HCT116 (cell line): Measurements from ENCODE around the gene TIPARP. TPM values are rescaled to one million over a fixed set of nuclear protein-coding genes. Genes with fewer than 3 reads are reported as not detected.
A peak's percentile ranks its signal among the peaks of the same experiment; 100 is the strongest.

ENCODE experiments used
- ATAC-seq: fragments of 200-7000 bp; cut with Tn5 transposase; 2 replicates; pipeline ENCODE4 v1.9.1; 2020; ENCODE audit warnings: mild to moderate bottlenecking, moderate library complexity
- BruUV-seq: library from RNA; stranded (reverse); fragments of 400-500 nt; replicated peaks from 2 replicates; lab custom pipeline; 2021; lab: Mats Ljungman, UMichigan
- CTCF ChIA-PET: fragments of 300-600 bp; sonication (Branson Sonifier 250); formaldehyde crosslinking; loops from one replicate; lab custom pipeline; 2021; ENCODE audit warnings: antibody characterized with exemption; lab: Charles Lee
- POLR2A ChIA-PET: fragments of 300-600, 350-600 bp; sonication (Branson Sonifier 250); formaldehyde crosslinking; loops from one replicate; lab custom pipeline; 2021; ENCODE audit warnings: antibody characterized with exemption; lab: Charles Lee
- RAD21 ChIA-PET, 2 experiments: fragments of 300-600 bp; sonication (Branson Sonifier 250); formaldehyde crosslinking; loops; one replicate each; lab custom pipeline; 2023; ENCODE audit warnings: low total read pairs in 2 of 2; ENCODE audit not compliant: uncharacterized antibody in 2 of 2, unreplicated experiment in 2 of 2, low non-redundant PET in 1 of 2; lab: Charles Lee
- DNase-seq: peaks from one replicate; pipeline ENCODE4 v3.0.0-alpha.2; 2010; ENCODE audit warnings: low read depth, low spot score
- H2AFZ ChIP-seq: fragments of 200-600 bp; shearing (Covaris generic), sonication (generic); 2 replicates; pipeline ENCODE4 v1.6.1; 2017; ENCODE audit warnings: low read depth, mixed run types, mixed read lengths, antibody characterized with exemption, low read length; ENCODE audit not compliant: poor library complexity, severe bottlenecking
- H3K27ac ChIP-seq: 2 replicates; pipeline ENCODE4 v1.5.1; 2012; ENCODE audit warnings: low read depth, low read length
- H3K27me3 ChIP-seq: fragments of 200-600 bp; sonication (generic); 2 replicates; pipeline ENCODE4 v1.6.1; 2016; ENCODE audit warnings: mixed run types, low read length, mixed read lengths; ENCODE audit not compliant: insufficient read depth
- H3K36me3 ChIP-seq, 2 experiments: fragments of 200-500 bp in 1 of 2; fragments of 200-600 bp in 1 of 2; sonication (Bioruptor generic) in 1 of 2; sonication (generic) in 1 of 2; 2 replicates each; pipeline versions ENCODE4 v1.5.1 to v1.6.1; 2014 to 2016; ENCODE audit warnings: low read length in 2 of 2, inconsistent platforms in 1 of 2, mixed read lengths in 1 of 2, mixed run types in 1 of 2; ENCODE audit not compliant: insufficient read depth in 2 of 2, control insufficient read depth in 1 of 2
- H3K4me1 ChIP-seq, 2 experiments: fragments of 200-600 bp in 1 of 2; sonication (generic) in 1 of 2; 2 replicates each; pipeline versions ENCODE4 v1.5.1 to v1.6.1; 2012 to 2017; ENCODE audit warnings: low read length in 2 of 2, inconsistent platforms in 1 of 2, mild to moderate bottlenecking in 1 of 2, mixed read lengths in 1 of 2, mixed run types in 1 of 2, moderate library complexity in 1 of 2; ENCODE audit not compliant: insufficient read depth in 2 of 2, control insufficient read depth in 1 of 2
- H3K4me2 ChIP-seq: fragments of 200-600 bp; sonication (generic); 2 replicates; pipeline ENCODE4 v1.6.1; 2017; ENCODE audit warnings: mixed run types, low read length, mixed read lengths
- H3K4me3 ChIP-seq, 2 experiments: fragments of 200-600 bp in 1 of 2; sonication (generic) in 1 of 2; replicated peaks in 1 of 2; 2 replicates each; pipeline ENCODE4 v1.5.1; 2011 to 2016; ENCODE audit warnings: low read length in 2 of 2, control low read depth in 1 of 2, low read depth in 1 of 2, mild to moderate bottlenecking in 1 of 2, mixed read lengths in 1 of 2, mixed run types in 1 of 2
- H3K79me2 ChIP-seq: fragments of 200-600 bp; sonication (generic); 2 replicates; pipeline ENCODE4 v1.6.1; 2017; ENCODE audit warnings: mild to moderate bottlenecking, mixed run types, low read length, moderate library complexity, mixed read lengths; ENCODE audit not compliant: insufficient read depth
- H3K9ac ChIP-seq: fragments of 200-600 bp; sonication (generic); 2 replicates; pipeline ENCODE4 v1.6.1; 2016; ENCODE audit warnings: low read length, mixed read lengths
- H3K9me2 ChIP-seq: fragments of 200-600 bp; sonication (generic), shearing (Covaris generic); 2 replicates; pipeline ENCODE4 v1.6.1; 2017; ENCODE audit warnings: mixed run types, mild to moderate bottlenecking, moderate library complexity; ENCODE audit not compliant: insufficient read depth
- H3K9me3 ChIP-seq, 2 experiments: fragments of 200-500 bp in 1 of 2; fragments of 200-600 bp in 1 of 2; sonication (Bioruptor generic) in 1 of 2; sonication (generic) in 1 of 2; 2 replicates each; pipeline ENCODE4 v1.6.1; 2014 to 2017; ENCODE audit warnings: low read length in 2 of 2, mixed read lengths in 2 of 2, inconsistent platforms in 1 of 2, low read depth in 1 of 2, mild to moderate bottlenecking in 1 of 2, mixed run types in 1 of 2, moderate library complexity in 1 of 2; ENCODE audit not compliant: control insufficient read depth in 1 of 2, insufficient read depth in 1 of 2
- H4K20me1 ChIP-seq: fragments of 200-600 bp; sonication (generic), shearing (Covaris generic); 2 replicates; pipeline ENCODE4 v1.6.1; 2017; ENCODE audit warnings: mixed run types, mild to moderate bottlenecking, moderate library complexity; ENCODE audit not compliant: insufficient read depth
- ATF3 ChIP-seq: IDR thresholded peaks from 2 replicates; pipeline ENCODE4 v1.6.1; 2012
- EGR1 ChIP-seq: IDR thresholded peaks from 2 replicates; pipeline ENCODE4 v1.6.1; 2012; ENCODE audit warnings: low read depth
- ELF1 ChIP-seq: IDR thresholded peaks from 2 replicates; pipeline ENCODE4 v1.6.1; 2012; ENCODE audit warnings: low read depth, borderline replicate concordance
- EZH2 ChIP-seq: fragments of 200-600 bp; sonication (generic); IDR thresholded peaks from 2 replicates; pipeline ENCODE4 v1.6.1; 2017; ENCODE audit warnings: antibody characterized with exemption, mixed run types
- EZH2phosphoT487 ChIP-seq: fragments of 200-600 bp; IDR thresholded peaks from 2 replicates; pipeline ENCODE4 v1.6.1; 2018; ENCODE audit warnings: antibody characterized with exemption, borderline replicate concordance
- FOSL1 ChIP-seq: IDR thresholded peaks from 2 replicates; pipeline ENCODE4 v1.6.1; 2012; ENCODE audit warnings: low read depth
- JUND ChIP-seq: IDR thresholded peaks from 2 replicates; pipeline ENCODE4 v1.6.1; 2012
- RAD21 ChIP-seq: IDR thresholded peaks from 2 replicates; pipeline ENCODE4 v1.6.1; 2012; ENCODE audit warnings: low read depth, mild to moderate bottlenecking
- REST ChIP-seq: IDR thresholded peaks from 2 replicates; pipeline ENCODE4 v1.6.1; 2012; ENCODE audit warnings: low read depth
- SIN3A ChIP-seq: IDR thresholded peaks from 2 replicates; pipeline ENCODE4 v1.6.1; 2012; ENCODE audit warnings: low read depth
- SP1 ChIP-seq: IDR thresholded peaks from 2 replicates; pipeline ENCODE4 v1.6.1; 2012; ENCODE audit warnings: low read depth
- SRF ChIP-seq: IDR thresholded peaks from 2 replicates; pipeline ENCODE4 v1.6.1; 2012; ENCODE audit warnings: low read depth
- ZFX ChIP-seq: fragments of 450-650 bp; IDR thresholded peaks from 2 replicates; pipeline ENCODE4 v1.6.1; 2017
- intact Hi-C: fragments of 100-400 bp; cut with micrococcal nuclease; formaldehyde crosslinking; loops from 2 replicates; pipeline ENCODE4 v1.10.0; 2022
- total RNA-seq: library from RNA; stranded (reverse); gene quantifications from one replicate; pipeline ENCODE4 v1.2.1, GENCODE V29; 2021; ENCODE audit not compliant: unreplicated experiment
- TF ChIP-seq, protein P1 (sequence below): IDR thresholded peaks from 2 replicates; pipeline ENCODE4 v1.6.1; 2011; ENCODE audit warnings: mild to moderate bottlenecking, low read length, moderate library complexity; ENCODE audit not compliant: insufficient replicate concordance; ENCODE audit errors: extremely low read depth

TIPARP gene
- total RNA-seq, 1 experiment from 2014 or later: 51.3 TPM

- Histone ChIP-seq H3K4me2 (no peak overlapping the region), H3K36me3 (no peaks in the 10 kb centered on the region), H3K27me3 (no peaks in the 10 kb centered on the region), H2AFZ (no peak overlapping the region), H3K9me3 (no peaks in the 10 kb centered on the region), H3K79me2 (peaks cover 13% of the 10 kb centered on the region), H3K9ac (no peak overlapping the region), H3K4me1 (peaks cover 9 to 23% of the 10 kb centered on the region in 2 experiments; a peak in 3 of 4 replicates), H3K27ac (no peak overlapping the region), H4K20me1 (peaks cover under 1% of the 10 kb centered on the region; the same call in 1 of the 2 replicates), H3K9me2 (no peaks in the 10 kb centered on the region), H3K4me3 (no peak overlapping the region)
- POLR2A ChIA-PET: no interaction called here
- no peak for DNase-seq
- CTCF ChIA-PET: interaction anchor here (1.1 kb wide), 1 partner anchor 410 kb away, joined by 3 read pairs; no protein-coding TSS in a partner anchor
- intact Hi-C loops: loop anchor here (5.0 kb wide), 2 partner anchors 128 to 628 kb away; no protein-coding TSS in a partner anchor
- ATAC-seq: no peak
- no TSS peak for BruUV-seq
- RAD21 ChIA-PET: no interaction called here
- no peak for TF ChIP-seq EZH2
- no peak for TF ChIP-seq SRF
- TF ChIP-seq ZFX: no peak
- no peak for TF ChIP-seq EGR1
- TF ChIP-seq, protein P1, sequence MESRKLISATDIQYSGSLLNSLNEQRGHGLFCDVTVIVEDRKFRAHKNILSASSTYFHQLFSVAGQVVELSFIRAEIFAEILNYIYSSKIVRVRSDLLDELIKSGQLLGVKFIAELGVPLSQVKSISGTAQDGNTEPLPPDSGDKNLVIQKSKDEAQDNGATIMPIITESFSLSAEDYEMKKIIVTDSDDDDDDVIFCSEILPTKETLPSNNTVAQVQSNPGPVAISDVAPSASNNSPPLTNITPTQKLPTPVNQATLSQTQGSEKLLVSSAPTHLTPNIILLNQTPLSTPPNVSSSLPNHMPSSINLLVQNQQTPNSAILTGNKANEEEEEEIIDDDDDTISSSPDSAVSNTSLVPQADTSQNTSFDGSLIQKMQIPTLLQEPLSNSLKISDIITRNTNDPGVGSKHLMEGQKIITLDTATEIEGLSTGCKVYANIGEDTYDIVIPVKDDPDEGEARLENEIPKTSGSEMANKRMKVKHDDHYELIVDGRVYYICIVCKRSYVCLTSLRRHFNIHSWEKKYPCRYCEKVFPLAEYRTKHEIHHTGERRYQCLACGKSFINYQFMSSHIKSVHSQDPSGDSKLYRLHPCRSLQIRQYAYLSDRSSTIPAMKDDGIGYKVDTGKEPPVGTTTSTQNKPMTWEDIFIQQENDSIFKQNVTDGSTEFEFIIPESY: no peak
- TF ChIP-seq ELF1: no peak
- no peak for TF ChIP-seq RAD21
Measured at GRCh38 chr3:156670652-156671051, 3.7 kb upstream of the TIPARP start.

- ATAC-seq (no peak; the same call in none of the 2 replicates), DNase-seq (no peak)
- H3K36me3 ChIP-seq: peaks cover 8 to 16% of the 10 kb centered on the region in 2 experiments; a peak in 3 of 4 replicates
- peak overlapping the region; percentile 88 for H3K9ac ChIP-seq
- H3K79me2 ChIP-seq: peaks cover 43% of the 10 kb centered on the region
- ChIA-PET CTCF (interaction anchor here (0.6 to 1.7 kb wide), 8 partner anchors 15 to 663 kb away, joined by 3 to 5 read pairs (median 4); partner anchors contain the start of gene SSR3), POLR2A (interaction anchor here (1.3 to 2.3 kb wide), 2 partner anchors 118 to 141 kb away, joined by 3 to 11 read pairs; partner anchors contain the start of gene SSR3), RAD21 (interaction anchor here (0.8 to 2.5 kb wide), 3 partner anchors 409 to 464 kb away, joined by 3 to 6 read pairs (median 4); no protein-coding TSS in a partner anchor)
- H3K9me3 ChIP-seq: no peaks in the 10 kb centered on the region
- H4K20me1 ChIP-seq: peaks cover 29% of the 10 kb centered on the region
- intact Hi-C loops: loop anchor here (1.0 to 5.0 kb wide), 8 partner anchors 118 to 631 kb away; partner anchors contain the start of gene SSR3
- peak overlapping the region; percentile 88 for H3K4me2 ChIP-seq
- no peaks in the 10 kb centered on the region for H3K27me3 ChIP-seq
- peak overlapping the region; percentile 83 for H3K27ac ChIP-seq
- peak overlapping the region; percentile 70 to 89 for H3K4me3 ChIP-seq
- H3K9me2 ChIP-seq: no peaks in the 10 kb centered on the region
- H3K4me1 ChIP-seq: peaks cover 12 to 19% of the 10 kb centered on the region in 2 experiments
- H2AFZ ChIP-seq: no peak overlapping the region
- TSS peak; percentile 82 for BruUV-seq
- TF ChIP-seq REST (no peak), SIN3A (no peak; the same call in 1 of the 2 replicates), FOSL1 (no peak), EZH2phosphoT487 (no peak), SP1 (no peak), JUND (no peak), ATF3 (no peak)
Measured at GRCh38 chr3:156673732-156674045, 701 bp upstream of the TIPARP start.
